ENCODE data around the gene MAP2K3.

DNA sequence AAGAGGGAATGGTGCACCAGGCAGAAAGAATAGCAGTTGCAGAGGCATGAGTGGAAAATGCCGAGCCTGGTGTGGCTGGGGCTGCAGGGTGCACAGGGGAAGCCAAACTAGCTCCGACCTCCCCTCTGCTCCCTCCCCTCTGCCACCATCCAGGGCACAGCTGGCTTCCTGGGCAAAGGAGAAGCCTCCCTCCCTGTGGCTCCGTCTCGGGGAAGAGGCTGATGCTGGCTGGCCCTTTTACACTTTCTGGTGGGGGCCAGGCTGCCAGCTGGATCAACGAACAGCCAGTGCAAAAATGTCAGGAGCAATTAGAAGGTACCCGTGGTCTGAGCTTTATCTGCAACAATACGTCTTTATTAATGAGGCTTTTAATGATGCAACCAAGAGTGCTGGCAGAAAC lies 54.5 kb downstream of the MAP2K3 start:
- no peak for TF ChIP-seq E2F4 (IDR thresholded peaks at IDR 0.05; ENCODE audit: low read depth, low read length)
- no peak for TF ChIP-seq CTCF (IDR thresholded peaks at IDR 0.05 in 2 of 3, conservative IDR thresholded peaks at IDR 0.05 in 1 of 3; ENCODE audit: control insufficient read depth in 2 of 3, extremely low read depth in 1 of 3, insufficient read depth in 1 of 3, low read depth in 3 of 3, low read length in 3 of 3)
- TF ChIP-seq PRDM15 (CRISPR knock-in tag; IDR thresholded peaks at IDR 0.05), result no peak
- TF ChIP-seq ZBTB11 (CRISPR knock-in tag; IDR thresholded peaks at IDR 0.05), result no peak
- TF ChIP-seq TAF1 (IDR thresholded peaks at IDR 0.05; ENCODE audit: borderline replicate concordance, low read depth, low read length), result no peak
- TF ChIP-seq JUNB (IDR thresholded peaks at IDR 0.05), result no peak
- no peak for TF ChIP-seq REST (IDR thresholded peaks at IDR 0.05; ENCODE audit: low read depth, low read length)
- TF ChIP-seq YBX1 (IDR thresholded peaks at IDR 0.05), result no peak
